Cortex of kidney (tissue), 1 donor: ENCODE data around the gene CPLX3.
"Not testable (repeated sequence)": the region's sequence is repeated elsewhere in the genome, so short reads cannot be mapped to it uniquely, and the experiment has no call there.

Experiments used
- DNase-seq: peaks from one replicate; lab custom pipeline; 2025; lab: John Stamatoyannopoulos, UW

The CPLX3 gene, protein sequence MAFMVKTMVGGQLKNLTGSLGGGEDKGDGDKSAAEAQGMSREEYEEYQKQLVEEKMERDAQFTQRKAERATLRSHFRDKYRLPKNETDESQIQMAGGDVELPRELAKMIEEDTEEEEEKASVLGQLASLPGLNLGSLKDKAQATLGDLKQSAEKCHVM

GRCh38 chr15:74826364-74826819 lies at the start of gene CPLX3:
CPLX3 (plus strand) TSS chr15:74826627; CDS start chr15:74826704, 77 bp downstream.
- no peak for DNase-seq

DNA sequence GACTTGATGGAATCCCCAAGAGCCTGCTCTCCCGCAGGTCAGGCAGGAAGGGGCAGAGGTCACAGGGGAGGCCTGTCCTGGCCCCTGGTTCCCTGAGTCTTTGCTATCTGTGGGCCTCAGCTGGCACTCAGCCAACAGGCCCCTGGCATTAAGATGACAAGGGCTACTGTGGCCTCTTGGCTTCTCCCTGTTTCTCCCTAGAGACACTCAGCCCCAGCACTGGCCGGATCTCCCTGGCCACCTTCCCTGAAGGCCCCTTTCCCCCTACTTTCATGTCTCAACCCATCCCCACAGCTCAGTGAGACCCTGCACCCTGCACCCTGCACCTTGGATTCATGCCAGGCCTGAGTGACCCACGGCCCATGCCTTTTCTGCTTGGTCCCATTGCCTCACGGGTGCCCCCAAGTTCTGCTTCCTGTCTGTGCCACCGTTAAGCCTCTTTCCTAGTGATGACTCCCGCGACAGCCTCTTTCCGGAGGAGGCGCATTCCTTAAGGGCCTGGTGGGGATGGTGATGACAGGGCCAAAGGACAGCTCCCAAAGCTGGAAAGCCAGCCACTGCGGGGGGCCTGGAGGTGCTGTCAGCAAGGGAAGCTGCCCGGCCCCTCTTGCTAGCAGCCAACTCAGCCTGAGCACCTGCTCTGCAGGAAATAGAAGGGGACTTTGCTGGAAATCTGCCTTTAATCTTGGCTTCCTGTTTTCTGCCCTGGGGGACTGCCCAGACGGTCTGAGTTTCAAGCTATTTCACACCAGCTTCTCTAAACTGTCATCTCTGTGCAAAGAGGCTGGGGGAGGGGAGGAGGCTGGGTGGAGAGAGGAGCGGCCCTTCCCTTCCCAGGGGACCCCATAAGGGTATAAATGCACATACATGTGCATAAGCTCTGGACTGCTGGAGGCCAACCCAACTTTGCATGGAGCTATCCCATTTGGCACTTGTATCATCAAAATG lies 49.3 kb upstream of the CPLX3 start:
- DNase-seq, result no peak

DNA sequence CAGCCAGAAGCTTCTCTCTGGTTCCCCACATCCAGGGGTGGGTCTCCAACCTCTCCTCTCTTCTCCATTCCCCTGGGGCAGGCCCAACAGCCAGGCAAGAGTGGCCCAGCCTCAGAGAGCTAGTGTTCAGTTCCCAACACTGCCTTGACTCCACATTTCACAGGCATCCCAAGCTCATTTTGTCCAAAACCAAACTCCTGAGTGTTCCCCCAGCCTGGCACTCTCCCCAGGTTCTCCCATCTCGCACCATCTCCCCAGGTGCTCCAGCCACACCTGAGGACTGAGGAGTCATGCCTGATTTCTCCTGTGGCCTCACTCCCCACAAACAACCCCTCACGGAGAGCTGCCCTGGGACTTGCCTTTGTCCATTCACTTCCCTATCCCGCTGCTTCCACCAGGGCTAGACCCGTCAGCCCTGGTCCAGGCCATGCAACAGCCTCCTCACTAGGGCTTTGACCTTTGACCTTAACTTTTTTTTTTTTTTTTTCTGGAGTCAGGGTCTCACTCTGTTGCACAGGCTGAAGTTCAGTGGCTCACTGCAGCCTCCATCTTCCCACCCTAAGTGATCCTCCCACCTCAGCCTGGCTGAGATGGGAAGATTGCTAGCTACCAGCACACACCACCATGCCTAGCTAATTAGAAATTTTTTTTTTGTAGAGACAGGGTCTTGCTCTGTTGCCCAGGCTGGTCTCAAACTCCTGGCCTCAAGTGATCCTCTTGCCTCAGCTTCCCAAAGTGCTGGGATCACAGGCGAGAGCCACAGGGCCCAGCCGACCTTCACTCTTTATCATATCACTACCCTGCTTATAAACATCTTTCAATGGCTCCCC lies 48.4 kb upstream of the CPLX3 start:
- no peak for DNase-seq

DNA sequence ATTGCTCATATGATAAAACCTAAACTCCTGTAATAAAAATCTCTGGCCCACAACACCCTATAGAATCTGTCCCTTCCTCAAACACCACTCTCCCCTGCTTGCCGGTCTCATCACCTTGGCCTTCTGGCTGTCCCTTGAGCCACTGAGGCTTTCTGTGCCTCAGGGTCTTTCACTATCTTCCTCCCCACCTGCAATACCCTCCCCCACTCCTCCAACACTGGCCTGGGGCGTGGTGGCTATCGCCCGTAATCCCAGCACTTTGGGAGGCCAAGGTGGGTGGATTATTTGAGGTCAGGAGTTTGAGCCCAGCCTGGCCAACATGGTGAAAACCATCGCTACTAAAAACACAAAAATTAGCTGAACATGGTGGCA lies 47.8 kb upstream of the CPLX3 start:
- DNase-seq, result no peak

- DNase-seq, result no peak
Observed at GRCh38 chr15:74779162-74779648, 47.2 kb upstream of the CPLX3 start.

DNA sequence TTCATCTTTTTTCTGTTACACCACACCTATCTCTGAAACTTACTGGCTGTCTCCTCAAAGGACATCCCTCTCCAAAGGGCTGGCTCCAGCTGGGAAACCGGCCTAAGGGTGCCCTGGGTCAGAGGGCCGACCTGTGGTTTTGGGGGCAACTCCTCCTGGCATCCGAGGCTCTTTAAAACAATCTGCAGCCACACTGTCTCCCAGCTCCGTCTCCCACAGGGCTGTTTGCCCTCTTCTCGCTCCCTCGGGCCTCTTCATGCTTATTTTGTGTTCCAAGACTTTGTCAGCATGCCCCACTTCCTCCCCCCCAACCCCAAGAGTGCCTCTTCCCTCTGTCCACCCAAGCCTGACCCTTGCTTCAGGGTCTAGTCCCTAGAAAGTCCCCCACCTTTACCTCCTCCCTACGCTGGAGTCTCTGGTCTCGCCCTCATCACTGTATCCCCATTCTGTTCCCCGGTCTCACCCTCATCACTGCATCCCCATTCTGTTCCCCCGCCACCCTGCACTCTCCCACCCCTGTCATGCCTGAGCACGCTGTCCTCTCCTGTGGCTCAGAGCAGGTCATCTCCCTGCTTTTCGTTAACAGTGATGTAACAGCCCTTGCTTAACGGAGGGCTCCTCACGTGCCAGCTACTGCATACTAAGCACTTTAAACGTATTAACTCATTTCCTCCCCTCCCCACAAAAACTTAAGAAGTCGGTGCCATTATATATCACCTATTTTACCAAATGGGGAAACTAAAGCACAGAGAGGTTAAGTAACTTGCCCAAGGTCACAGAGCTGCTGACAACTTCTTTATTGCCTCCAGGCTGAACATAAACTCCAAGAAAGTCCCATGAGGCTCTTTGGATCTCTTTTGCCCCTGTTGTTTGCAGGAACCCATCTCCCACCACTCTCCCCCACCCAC lies 45.6 kb upstream of the CPLX3 start:
- DNase-seq, result no peak

DNA sequence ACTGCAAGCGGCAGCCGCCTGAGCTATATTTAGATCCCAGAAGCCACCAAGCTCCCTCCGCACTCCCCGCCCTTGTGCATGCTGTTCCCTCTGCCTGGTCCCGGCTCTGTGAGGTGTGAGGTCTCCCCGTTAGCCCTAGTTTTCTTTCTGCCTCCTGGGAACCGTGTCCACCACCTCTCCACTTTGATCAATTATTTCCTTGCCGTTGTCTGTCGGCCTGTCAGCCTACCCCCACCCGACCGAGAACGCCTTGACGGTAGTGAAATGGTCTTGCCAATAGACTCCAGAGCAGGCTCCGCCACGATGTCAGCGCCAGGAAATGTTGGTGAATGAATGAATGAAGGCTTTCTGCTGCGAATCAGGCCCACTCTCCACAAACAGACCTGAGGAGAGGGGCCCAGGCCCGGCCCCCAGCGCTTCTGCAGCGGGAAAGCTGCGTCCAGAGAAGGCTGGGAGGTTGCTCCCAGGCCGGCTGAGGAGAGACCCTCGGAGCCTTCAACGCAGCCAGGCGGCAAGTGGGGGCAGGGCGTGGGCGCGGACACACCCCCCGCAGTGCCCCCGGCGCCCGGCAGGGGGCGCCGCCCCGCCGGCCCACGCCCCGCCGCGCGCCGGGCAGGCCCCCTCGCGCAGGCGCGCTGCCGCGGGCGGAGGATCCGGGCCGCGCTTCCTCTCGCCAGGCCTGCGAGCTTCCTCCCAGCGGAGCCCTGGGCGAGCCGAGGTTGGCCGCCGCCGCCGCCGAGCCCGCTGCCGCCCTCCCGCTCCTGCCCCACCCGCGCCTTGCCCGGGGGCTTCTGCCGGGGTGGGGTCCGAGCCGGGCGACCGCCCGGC lies 44.8 kb upstream of the CPLX3 start, which contains the start of gene CSK:
TSS of gene CSK (plus strand) at position 650 of the 828 bp plus-strand sequence. CDS start 16,218 bp downstream, outside the sequence.
- DNase-seq, result no peak

- no peak for DNase-seq
Observed at GRCh38 chr15:74782259-74783071, 44.0 kb upstream of the CPLX3 start.

DNA sequence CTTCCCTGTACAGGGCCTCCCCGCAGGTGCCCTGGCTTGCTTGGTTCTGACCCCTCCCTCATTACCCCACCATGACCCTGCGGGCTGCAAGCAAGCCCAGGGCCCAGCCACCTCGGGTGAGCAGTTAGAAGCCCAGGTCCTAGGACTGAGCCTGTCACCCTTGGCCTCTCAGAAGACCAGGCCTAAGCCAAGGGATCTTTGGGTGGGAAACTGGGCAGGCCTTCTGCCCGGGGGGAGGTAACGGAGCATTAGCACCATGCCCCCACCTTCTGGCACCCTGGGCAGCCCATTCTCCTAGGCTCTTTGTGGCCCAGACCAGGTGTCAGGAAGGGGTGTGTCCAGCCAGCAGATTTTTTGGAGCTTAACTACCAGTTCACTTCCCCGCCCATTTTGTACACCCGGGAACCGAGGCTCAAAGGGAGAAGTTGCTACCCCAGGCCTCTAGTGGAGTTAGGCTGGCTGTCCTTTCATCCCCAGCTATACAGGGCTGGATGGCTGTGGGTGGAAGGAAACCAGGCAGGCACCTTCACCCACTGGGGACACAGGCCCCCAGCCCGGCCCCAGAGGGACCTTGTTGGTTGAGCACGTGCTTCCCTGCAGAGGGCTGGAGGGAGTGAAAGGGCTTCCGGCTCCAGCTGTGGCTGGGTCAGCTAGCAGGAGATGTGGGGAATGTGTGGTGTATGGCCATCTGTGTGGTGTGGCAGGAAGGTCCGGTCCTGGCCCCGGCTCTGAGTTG lies 43.2 kb upstream of the CPLX3 start:
- no peak for DNase-seq

DNA sequence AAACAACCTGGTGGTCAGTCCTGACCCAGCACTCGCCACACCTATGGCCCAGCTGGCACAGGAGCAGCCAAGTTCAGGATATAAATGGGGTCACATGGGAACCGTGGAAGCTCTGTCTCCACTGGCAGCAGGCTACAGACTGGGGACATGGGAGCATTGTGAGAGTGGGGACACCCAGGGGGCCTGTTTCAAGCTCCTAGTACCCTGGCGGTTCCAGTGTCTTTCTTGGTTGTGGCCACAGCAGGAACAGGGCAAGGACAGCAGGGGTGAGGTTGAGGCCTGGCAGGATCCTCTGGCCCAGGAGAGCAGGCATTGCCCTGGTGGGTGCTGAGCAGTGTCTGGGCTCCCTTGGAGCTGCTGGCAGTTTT lies 42.6 kb upstream of the CPLX3 start:
- no peak for DNase-seq

- no peak for DNase-seq
Observed at GRCh38 chr15:74784426-74785193, 41.8 kb upstream of the CPLX3 start.

- no peak for DNase-seq
Observed at GRCh38 chr15:74785194-74786032, 41.0 kb upstream of the CPLX3 start.

GRCh38 chr15:74786081-74786480 lies 40.3 kb upstream of the CPLX3 start:
- DNase-seq, result not testable (repeated sequence)

DNA sequence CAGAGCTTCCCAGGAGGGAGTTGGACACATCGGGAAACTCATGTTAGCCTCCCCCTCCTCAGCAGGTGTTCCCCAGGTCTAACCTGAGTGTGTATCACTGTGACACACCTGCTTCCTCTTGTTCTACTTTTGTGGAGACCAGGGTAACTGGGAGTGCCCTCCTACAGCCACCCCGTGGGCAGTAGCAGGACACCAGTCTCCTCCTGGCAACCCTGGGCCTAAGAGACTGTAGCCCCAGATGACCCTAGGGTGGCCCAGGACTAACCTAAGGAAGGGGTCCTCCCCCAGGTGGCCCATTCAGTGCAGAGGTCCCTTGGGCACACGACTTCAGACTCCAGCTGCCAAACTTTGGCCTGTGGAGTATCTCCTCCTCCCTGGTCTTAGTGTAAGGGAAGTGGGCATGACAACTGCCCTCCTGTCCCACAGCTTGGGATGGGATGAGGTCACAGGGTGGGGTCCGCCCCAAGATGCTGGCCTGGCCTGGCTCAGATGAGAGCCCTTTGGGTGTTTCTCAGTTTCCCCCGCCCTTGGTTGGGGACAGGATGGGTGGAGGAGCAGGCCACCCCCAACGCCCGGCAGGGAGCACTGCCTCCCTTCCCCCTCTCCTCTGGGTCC lies 39.8 kb upstream of the CPLX3 start:
- DNase-seq, result no peak

- DNase-seq, result no peak
Observed at GRCh38 chr15:74787251-74788041, 39.0 kb upstream of the CPLX3 start.
